HFFc6 (cell line): ENCODE data around the gene IFT122. TPM values are rescaled to one million over a fixed set of nuclear protein-coding genes. Genes with fewer than 3 reads are reported as not detected.

ENCODE experiments used
- DNase-seq: peaks from one replicate; pipeline ENCODE4 v3.0.0-alpha.2; 2018
- H3K27ac Mint-ChIP-seq: 2 replicates; pipeline ENCODE4 v1.8.0; 2020; ENCODE audit warnings: mild to moderate bottlenecking, mixed read lengths
- H3K27me3 Mint-ChIP-seq: 2 replicates; pipeline ENCODE4 v1.8.0; 2021; ENCODE audit warnings: mild to moderate bottlenecking, moderate library complexity, mixed read lengths; ENCODE audit not compliant: insufficient read depth
- H3K36me3 Mint-ChIP-seq: 2 replicates; pipeline ENCODE4 v1.8.0; 2021; ENCODE audit warnings: low read depth, mixed read lengths
- H3K4me1 Mint-ChIP-seq: 2 replicates; pipeline ENCODE4 v1.8.0; 2020; ENCODE audit warnings: low read depth, mixed read lengths
- H3K4me3 Mint-ChIP-seq: 2 replicates; pipeline ENCODE4 v1.8.0; 2020; ENCODE audit warnings: mild to moderate bottlenecking, moderate library complexity, mixed read lengths
- H3K9me3 Mint-ChIP-seq: 2 replicates; pipeline ENCODE4 v1.8.0; 2020; ENCODE audit warnings: mild to moderate bottlenecking, mixed read lengths
- total RNA-seq, 6 experiments: library from RNA; stranded (reverse); fragmentation: NEBNext Ultra II Directional; extraction: Animal tissue kit (Norgen Biotek cat#: 25700); gene quantifications; 2 replicates in 1 of 6; 3 replicates in 5 of 6; pipeline ENCODE4 v1.2.3, GENCODE V29; 2021
- TF ChIP-seq, protein P1 (sequence below): fragments of 200-600 bp; sonication (generic); IDR thresholded peaks from 2 replicates; pipeline ENCODE4 v1.5.0; 2021; ENCODE audit warnings: antibody characterized with exemption, mild to moderate bottlenecking

The IFT122 gene
- total RNA-seq, 6 experiments from 2014 or later: 12.2 to 18.8 (median 18.2) TPM

DNA sequence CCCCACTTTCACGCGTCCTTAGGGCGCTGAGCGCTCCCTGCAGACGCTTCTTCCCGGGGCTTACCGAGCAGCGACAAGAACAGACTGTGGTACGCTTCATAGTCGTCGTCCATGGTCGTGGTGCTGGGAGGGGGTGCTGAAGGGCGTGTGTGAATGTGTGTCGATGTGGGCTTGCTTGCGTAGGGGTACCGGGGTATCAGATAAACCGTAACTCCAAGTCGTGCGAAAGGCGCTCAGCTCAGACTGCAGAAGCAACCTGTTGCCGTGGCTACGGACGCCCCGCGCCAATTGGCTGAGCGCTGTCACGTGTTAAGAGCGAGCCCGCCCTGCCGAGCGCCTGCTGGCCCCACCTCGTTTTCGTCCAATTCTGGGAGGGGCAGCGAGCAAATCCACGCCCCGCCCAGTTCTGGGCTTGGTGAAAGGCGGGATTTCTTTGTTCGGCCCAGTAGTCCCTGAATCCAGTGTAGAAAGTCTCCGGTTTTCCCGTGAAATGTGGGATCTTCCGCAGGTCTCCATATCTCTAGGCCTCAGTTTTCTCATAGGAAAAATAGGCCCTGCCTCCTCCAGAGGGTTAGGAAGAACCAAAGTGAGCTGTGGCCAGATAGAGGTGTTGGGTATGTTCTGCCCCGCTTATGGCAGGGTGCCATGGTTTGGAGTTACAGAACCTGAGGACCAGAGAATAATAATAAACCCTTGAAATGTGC lies 11.5 kb upstream of the IFT122 start, which contains the start of gene EFCAB12:
Gene EFCAB12 (minus strand): TSS at position 261 of the 704 bp plus-strand sequence. CDS start 148 bp downstream, at position 113.
- peak within 1 kb of the TSS; percentile 1; the same call in 1 of the 2 replicates for H3K27ac Mint-ChIP-seq
- no peaks in the 10 kb centered on the region for H3K9me3 Mint-ChIP-seq
- TF ChIP-seq, protein P1, sequence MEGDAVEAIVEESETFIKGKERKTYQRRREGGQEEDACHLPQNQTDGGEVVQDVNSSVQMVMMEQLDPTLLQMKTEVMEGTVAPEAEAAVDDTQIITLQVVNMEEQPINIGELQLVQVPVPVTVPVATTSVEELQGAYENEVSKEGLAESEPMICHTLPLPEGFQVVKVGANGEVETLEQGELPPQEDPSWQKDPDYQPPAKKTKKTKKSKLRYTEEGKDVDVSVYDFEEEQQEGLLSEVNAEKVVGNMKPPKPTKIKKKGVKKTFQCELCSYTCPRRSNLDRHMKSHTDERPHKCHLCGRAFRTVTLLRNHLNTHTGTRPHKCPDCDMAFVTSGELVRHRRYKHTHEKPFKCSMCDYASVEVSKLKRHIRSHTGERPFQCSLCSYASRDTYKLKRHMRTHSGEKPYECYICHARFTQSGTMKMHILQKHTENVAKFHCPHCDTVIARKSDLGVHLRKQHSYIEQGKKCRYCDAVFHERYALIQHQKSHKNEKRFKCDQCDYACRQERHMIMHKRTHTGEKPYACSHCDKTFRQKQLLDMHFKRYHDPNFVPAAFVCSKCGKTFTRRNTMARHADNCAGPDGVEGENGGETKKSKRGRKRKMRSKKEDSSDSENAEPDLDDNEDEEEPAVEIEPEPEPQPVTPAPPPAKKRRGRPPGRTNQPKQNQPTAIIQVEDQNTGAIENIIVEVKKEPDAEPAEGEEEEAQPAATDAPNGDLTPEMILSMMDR: no peak; the same call in 1 of the 2 replicates
- peaks cover 2% of the 10 kb centered on the region; the same call in 1 of the 2 replicates for H3K27me3 Mint-ChIP-seq
- DNase-seq: peak; percentile 90
- peaks cover 20% of the 10 kb centered on the region for H3K36me3 Mint-ChIP-seq
- peak within 1 kb of the TSS; percentile 93 for H3K4me3 Mint-ChIP-seq
- peaks cover 31% of the 10 kb centered on the region for H3K4me1 Mint-ChIP-seq

DNA sequence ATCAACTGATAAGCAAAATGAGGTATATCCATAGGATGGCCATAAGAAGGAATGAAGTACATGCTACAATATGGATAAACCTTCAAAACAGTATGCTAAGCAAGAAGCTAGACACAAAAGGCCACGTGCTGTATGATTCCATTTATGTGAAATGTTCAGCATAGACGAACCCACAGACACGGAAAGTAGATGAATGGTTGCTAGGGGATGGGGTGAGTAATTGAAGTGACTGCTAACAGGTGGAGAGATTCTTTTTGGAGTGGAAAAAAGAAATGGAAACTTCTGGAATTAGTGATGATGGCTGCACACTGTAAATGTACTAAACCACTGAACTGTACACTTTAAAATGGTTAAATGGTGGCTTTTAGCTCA lies 11.0 kb upstream of the IFT122 start:
- peak overlapping the region; percentile 93 for H3K4me3 Mint-ChIP-seq
- peaks cover 26% of the 10 kb centered on the region for H3K36me3 Mint-ChIP-seq
- H3K27me3 Mint-ChIP-seq: no peaks in the 10 kb centered on the region
- DNase-seq: no peak
- no peaks in the 10 kb centered on the region for H3K9me3 Mint-ChIP-seq
- peaks cover 26% of the 10 kb centered on the region for H3K4me1 Mint-ChIP-seq
- 0 out of 2 replicates have a peak overlapping the region, but pooled peaks have one; percentile 1 for H3K27ac Mint-ChIP-seq
- TF ChIP-seq, protein P1: no peak

DNA sequence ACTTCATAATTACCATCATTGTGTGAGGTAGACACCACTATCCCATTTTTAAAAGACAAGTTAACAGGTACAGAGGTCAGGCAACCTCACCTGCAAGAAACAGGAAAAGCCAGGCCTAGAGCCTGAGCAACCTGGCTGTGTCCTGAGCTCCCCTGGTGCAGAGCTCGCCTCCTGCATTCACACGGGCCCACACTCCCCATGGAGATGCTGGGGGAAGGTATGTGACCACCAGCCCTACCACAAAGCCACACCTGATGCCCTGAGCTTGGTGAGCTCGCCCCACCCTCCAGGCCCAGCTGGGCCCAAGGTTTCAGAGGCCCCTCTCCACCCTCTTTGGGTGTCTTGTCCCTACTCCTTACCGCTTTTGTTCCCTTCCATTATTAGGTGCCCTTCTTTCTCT lies 10.4 kb upstream of the IFT122 start:
- no peak for DNase-seq
- Mint-ChIP-seq H3K36me3 (peaks cover 28% of the 10 kb centered on the region), H3K27me3 (no peaks in the 10 kb centered on the region), H3K4me3 (no peak overlapping the region), H3K9me3 (no peaks in the 10 kb centered on the region), H3K4me1 (peaks cover 21% of the 10 kb centered on the region), H3K27ac (no peak overlapping the region)
- TF ChIP-seq, protein P1: no peak

DNA sequence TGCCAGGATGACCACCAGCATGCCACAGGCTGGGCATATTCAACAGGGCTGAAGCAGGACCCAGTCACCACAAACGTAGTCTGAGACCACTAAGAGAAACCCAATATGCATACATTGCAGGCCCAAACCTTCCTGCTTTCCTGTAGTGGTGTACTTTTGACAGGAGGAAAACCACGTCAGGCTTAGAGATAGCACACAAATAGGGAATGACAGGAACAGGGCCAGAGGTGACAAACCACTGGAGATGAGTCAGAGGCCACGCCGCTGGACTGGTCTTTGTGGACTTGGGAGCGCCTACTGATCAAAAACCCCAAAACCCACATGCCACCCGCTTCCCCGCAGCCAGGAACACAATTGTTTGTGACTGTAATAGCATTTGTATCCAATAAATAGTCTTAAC lies 8.0 kb upstream of the IFT122 start:
- Mint-ChIP-seq H3K36me3 (peaks cover 35% of the 10 kb centered on the region), H3K4me3 (no peak overlapping the region), H3K4me1 (peaks cover 36% of the 10 kb centered on the region), H3K27me3 (no peaks in the 10 kb centered on the region), H3K9me3 (no peaks in the 10 kb centered on the region), H3K27ac (no peak overlapping the region)
- TF ChIP-seq, protein P1: no peak
- DNase-seq: no peak

DNA sequence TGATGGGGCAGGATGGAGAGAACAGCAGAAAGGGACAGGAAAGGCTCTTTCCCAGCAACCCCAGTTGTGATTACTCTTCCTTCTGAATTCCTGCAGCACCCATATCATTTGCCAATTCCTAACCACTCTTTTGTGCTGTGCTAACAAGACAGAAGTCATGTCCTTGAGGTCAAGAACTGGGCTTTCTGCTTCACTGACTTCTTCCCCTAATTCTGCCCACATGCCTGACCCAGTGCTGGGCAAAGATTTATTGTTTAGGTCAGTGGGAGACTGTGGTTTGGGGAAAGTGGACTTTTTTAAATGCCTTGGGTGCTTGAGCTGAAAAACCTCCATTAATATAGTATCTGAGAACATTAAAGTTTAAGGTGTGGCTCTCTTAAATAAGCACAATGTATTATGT lies 7.4 kb upstream of the IFT122 start:
- Mint-ChIP-seq H3K9me3 (no peaks in the 10 kb centered on the region), H3K27me3 (no peaks in the 10 kb centered on the region), H3K27ac (no peak overlapping the region), H3K36me3 (peaks cover 39% of the 10 kb centered on the region), H3K4me1 (peaks cover 36% of the 10 kb centered on the region), H3K4me3 (no peak overlapping the region)
- no peak for DNase-seq
- TF ChIP-seq, protein P1: no peak
